IPS-18a (cell line): ENCODE data around the gene UNC93A.

ENCODE experiments used
- H3K27ac ChIP-seq: one replicate; pipeline ENCODE4 v1.5.1; 2013; ENCODE audit warnings: low read length
- H3K27me3 ChIP-seq: one replicate; pipeline ENCODE4 v1.6.1; 2013; ENCODE audit warnings: mild to moderate bottlenecking, low read length; ENCODE audit not compliant: control insufficient read depth, insufficient read depth
- H3K36me3 ChIP-seq: one replicate; pipeline ENCODE4 v1.6.1; 2013; ENCODE audit warnings: low read depth, low read length; ENCODE audit not compliant: control insufficient read depth
- H3K4me1 ChIP-seq: one replicate; pipeline ENCODE4 v1.6.1; 2013; ENCODE audit warnings: low read depth, low read length; ENCODE audit not compliant: control insufficient read depth
- H3K4me3 ChIP-seq: one replicate; pipeline ENCODE4 v1.5.1; 2013; ENCODE audit warnings: low read length
- H3K9ac ChIP-seq: one replicate; pipeline ENCODE4 v1.6.1; 2013; ENCODE audit warnings: mild to moderate bottlenecking, low read length, moderate library complexity
- H3K9me3 ChIP-seq: one replicate; pipeline ENCODE4 v1.6.1; 2013; ENCODE audit warnings: low read depth, low read length; ENCODE audit not compliant: control insufficient read depth

Gene UNC93A

DNA sequence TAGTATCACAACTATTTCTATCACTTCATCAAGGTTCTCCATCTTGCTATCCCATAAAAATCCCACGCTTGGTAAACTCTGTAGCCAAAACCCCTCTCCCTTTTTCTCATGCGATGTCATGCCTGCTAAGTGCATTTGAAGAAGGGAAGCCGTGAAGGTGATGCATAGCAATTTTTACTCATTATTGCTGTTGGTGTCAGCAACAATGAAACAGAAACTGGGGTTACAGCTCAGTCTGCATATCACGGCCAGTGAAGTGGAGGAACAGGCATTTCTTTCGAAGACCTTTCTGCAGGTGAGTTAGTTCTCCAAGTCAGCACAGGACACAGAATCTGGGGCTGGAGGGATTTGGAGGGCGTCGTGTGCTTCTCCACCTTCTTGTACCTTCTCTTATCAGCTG is 5.8 kb downstream of the UNC93A start:
- Histone ChIP-seq H3K9me3 (no peaks in the 10 kb centered on the region), H3K36me3 (no peaks in the 10 kb centered on the region), H3K27me3 (no peaks in the 10 kb centered on the region), H3K4me1 (peaks cover 15% of the 10 kb centered on the region), H3K27ac (no peak overlapping the region), H3K9ac (no peak overlapping the region), H3K4me3 (no peak overlapping the region)

DNA sequence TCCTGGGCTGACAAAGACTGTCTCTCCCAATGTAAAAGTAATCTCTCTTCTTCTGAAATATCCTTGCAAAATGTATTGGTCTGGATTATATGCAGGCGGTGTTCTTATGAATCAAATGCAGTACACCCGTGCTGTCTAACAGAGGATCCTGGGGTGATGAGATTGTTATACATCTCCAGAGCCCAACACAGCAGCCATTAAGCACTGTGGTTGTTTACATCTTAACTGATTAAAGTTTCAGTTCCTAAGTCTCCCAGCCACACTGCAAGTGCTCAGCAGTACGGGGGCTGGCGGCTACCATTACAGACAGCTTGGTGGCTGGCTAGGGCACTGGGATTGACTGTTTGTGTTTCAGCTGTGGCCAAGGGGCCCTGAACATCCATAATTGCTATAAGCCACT is 7.0 kb downstream of the UNC93A start:
- H3K36me3 ChIP-seq = no peaks in the 10 kb centered on the region
- peaks cover 5% of the 10 kb centered on the region for H3K4me1 ChIP-seq
- no peak overlapping the region for H3K9ac ChIP-seq
- no peaks in the 10 kb centered on the region for H3K9me3 ChIP-seq
- no peak overlapping the region for H3K27ac ChIP-seq
- H3K27me3 ChIP-seq = no peaks in the 10 kb centered on the region
- H3K4me3 ChIP-seq = no peak overlapping the region

DNA sequence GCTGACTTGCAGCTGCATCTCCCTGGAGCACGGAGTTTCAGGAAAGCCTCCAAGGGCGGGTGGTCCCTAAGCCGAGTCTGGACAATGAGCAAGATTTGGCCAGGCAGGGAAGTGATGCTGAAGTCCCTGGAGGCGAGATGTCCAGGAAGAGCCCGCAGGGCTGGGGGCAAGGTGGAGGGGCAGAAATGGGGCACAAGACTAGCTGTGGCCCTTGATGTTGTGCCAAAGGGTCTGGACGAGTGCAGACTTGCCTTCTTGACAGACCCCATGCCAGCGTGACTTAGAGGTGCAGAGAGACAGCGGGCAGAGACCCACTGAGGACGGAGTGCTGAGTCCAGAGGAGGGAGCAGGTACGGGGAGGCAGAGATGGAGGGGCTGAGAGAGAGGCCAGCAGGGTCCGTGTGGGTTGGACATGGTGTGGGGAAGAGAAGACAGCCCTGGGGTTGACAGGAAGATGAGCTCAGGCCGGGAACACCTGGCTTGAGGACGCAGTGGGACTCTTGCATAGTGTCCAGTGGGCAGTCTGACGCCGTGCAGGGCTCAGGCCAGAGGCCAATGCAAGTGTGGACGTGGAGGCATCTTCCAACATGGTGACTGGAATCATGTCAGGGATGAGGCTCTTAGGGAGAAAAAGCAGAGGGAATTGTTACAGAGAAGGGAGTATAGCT is 8.7 kb downstream of the UNC93A start:
- Histone ChIP-seq H3K27me3 (no peaks in the 10 kb centered on the region), H3K4me3 (no peak overlapping the region), H3K9ac (no peak overlapping the region), H3K4me1 (peaks cover 6% of the 10 kb centered on the region), H3K36me3 (no peaks in the 10 kb centered on the region), H3K27ac (no peak overlapping the region), H3K9me3 (no peaks in the 10 kb centered on the region)

DNA sequence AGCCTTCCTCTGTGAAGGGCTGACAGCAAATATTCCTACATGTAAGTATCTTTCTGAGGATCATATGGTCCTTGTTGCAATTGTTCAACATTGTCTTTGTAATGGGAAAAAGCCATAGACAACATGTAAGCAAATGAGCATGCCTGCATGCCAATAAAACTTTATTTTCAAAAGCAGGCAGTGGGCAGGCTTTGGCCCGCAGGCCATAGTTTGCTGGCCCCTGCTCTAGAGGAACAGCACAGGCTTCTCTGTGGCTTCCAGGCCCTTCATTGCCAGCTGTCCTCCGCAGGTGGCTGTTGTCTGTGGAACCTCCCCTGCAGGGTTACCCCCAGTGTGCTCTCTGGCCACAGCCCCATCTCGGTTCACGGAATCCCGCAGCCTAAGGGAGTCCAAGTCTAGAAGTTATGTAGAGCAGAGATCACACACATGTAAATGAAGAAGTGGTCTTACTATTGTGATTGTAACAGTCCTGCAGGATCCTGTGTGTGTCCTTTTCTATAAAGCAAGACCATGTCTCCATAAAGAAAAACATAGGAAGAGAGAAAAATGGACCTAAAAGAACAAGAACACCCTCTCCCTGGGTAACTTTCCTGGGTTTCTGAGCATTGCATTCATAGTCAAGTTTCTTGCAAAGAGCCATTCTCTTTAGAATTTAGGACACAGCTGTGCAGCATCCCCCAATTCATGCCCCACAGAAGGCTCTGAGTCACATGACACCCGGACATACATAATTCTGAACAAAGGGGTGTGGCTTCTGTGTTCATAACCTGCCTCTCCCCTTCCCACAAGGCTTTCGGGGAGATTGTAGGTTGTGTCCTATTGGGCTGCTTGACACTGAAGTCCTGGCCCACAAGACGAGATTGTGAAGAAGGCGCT is 10.0 kb downstream of the UNC93A start:
- Histone ChIP-seq H3K27ac (no peak overlapping the region), H3K4me1 (peaks cover 13% of the 10 kb centered on the region), H3K9ac (no peak overlapping the region), H3K36me3 (no peaks in the 10 kb centered on the region), H3K9me3 (no peaks in the 10 kb centered on the region), H3K4me3 (no peak overlapping the region), H3K27me3 (no peaks in the 10 kb centered on the region)

DNA sequence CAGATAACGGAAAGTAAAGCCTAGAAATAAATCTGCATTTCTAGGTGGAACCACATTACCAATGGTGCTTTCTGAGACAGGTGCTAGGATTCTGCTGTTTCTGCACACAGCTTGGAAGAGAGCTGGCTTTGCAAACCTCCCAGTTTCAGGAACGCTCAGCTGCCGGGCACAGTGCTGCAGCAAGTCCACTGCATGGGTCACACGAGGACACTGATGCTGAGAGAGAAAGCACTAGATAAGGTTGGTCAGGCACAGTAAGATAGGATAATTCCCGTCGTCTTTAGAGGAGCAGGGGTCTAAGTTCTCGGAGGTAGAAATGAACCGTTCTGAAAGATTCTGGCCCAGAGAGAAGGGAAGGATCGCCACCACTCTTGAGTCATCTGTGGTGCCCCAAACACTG is 11.0 kb downstream of the UNC93A start:
- Histone ChIP-seq H3K9me3 (no peaks in the 10 kb centered on the region), H3K9ac (no peak overlapping the region), H3K27me3 (no peaks in the 10 kb centered on the region), H3K27ac (no peak overlapping the region), H3K4me1 (peaks cover 13% of the 10 kb centered on the region), H3K36me3 (no peaks in the 10 kb centered on the region), H3K4me3 (no peak overlapping the region)

DNA sequence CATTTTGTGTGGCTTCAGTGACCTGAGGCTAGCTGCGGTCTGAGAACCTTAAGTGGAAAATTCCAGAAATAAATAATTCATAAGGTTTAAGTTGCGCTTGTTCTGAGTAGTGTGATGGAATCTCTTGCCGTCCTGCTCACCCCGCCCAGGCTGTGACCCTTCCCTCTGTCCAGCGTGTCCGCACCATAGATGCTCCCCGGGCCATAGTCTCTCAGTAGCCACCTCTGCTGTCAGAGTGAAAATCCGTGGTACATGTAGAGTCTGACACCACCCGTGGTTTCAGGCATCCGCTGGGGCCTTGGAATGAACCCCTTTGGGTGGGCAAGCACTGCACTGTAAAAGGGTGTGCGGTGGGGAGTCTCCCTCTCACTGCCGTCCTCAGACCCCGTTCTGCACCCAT is 11.7 kb downstream of the UNC93A start:
- Histone ChIP-seq H3K27ac (no peak overlapping the region), H3K4me3 (no peak overlapping the region), H3K4me1 (peaks cover 13% of the 10 kb centered on the region), H3K9me3 (no peaks in the 10 kb centered on the region), H3K9ac (no peak overlapping the region), H3K36me3 (no peaks in the 10 kb centered on the region), H3K27me3 (no peaks in the 10 kb centered on the region)

DNA sequence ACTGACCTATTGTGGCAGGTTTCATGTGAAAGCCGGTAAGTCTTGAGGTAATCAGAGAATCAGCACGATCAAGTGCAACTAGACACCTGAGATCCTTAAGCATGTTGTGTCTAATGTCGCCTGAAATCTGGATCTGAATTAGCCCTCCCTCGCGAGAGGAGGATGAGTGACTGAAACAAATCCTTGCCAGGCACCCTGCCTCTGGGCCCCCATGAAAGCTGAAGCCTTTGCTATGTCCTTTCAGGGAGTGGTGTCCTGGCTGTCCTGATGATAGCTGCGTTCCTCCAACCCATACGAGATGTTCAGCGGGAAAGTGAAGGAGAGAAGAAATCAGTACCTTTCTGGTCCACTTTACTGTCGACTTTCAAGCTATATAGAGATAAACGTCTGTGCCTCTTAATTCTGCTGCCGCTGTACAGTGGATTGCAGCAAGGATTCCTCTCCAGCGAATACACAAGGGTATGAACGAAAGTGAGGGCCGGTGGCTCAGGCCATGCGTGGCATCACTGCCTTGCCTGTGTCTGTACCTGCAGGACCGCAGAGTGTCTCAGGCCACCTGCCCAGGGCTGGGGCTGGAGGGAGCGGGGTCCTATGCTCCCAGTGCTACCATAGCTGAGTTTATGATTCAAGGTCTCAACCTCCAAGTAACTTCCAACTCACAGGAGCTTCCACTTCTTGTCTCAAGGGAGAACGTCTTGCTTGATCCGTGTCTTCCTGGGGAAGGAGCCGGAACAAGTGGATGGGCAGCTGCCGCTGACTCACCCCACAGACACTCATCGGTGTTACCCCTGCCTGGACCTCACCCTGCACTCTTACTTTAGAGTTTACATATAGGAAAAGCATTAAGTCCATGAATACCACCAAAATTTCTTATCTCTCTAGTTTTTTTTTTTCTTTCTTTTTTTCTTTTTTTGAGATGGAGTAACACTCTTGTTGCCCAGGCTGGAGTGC is 12.8 kb downstream of the UNC93A start:
- Histone ChIP-seq H3K9ac (no peak overlapping the region), H3K9me3 (no peaks in the 10 kb centered on the region), H3K4me3 (no peak overlapping the region), H3K4me1 (peaks cover 13% of the 10 kb centered on the region), H3K27me3 (no peaks in the 10 kb centered on the region), H3K36me3 (no peaks in the 10 kb centered on the region), H3K27ac (no peak overlapping the region)

DNA sequence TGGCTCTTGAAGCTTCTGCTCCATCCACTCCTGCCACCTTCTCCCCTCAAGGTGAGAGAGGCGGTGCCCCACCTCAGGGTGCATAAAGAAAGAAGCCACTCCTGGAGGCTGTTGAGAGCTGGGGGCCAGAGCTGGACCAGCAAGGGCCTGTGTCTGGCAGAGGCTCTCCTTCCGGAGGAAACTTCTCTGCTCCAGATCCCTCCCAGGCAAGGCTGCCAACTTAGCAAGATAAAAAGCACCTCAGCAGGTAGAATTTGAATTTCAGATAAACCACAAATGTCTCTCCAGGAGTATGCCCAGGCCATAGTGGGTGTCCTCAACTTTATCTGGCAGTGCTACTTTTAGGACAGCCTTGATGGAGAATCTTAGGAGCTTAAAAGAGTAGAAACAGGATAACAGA is 13.8 kb downstream of the UNC93A start:
- H3K9me3 ChIP-seq = no peaks in the 10 kb centered on the region
- H3K27ac ChIP-seq = no peak overlapping the region
- H3K4me3 ChIP-seq = no peak overlapping the region
- no peak overlapping the region for H3K9ac ChIP-seq
- no peaks in the 10 kb centered on the region for H3K36me3 ChIP-seq
- H3K4me1 ChIP-seq = peaks cover 13% of the 10 kb centered on the region
- no peaks in the 10 kb centered on the region for H3K27me3 ChIP-seq

DNA sequence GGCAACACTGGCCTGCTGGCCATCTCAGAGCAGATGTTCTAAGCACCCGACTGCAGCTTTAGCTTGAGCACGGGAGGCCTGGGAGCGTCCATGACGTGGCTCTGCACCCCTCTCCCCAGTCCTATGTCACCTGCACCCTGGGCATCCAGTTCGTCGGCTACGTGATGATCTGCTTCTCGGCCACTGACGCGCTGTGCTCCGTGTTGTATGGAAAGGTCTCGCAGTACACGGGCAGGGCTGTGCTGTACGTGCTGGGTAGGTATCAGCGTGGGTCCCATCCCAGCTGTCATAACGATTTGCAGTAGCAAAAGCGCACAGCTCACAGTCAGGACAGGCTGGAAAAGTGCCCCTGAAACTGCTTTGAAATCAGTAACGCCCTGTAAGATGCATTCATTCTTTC is 14.7 kb downstream of the UNC93A start:
- no peaks in the 10 kb centered on the region for H3K27me3 ChIP-seq
- no peak overlapping the region for H3K4me3 ChIP-seq
- peaks cover 13% of the 10 kb centered on the region for H3K4me1 ChIP-seq
- H3K27ac ChIP-seq = no peak overlapping the region
- H3K9ac ChIP-seq = no peak overlapping the region
- no peaks in the 10 kb centered on the region for H3K36me3 ChIP-seq
- no peaks in the 10 kb centered on the region for H3K9me3 ChIP-seq

DNA sequence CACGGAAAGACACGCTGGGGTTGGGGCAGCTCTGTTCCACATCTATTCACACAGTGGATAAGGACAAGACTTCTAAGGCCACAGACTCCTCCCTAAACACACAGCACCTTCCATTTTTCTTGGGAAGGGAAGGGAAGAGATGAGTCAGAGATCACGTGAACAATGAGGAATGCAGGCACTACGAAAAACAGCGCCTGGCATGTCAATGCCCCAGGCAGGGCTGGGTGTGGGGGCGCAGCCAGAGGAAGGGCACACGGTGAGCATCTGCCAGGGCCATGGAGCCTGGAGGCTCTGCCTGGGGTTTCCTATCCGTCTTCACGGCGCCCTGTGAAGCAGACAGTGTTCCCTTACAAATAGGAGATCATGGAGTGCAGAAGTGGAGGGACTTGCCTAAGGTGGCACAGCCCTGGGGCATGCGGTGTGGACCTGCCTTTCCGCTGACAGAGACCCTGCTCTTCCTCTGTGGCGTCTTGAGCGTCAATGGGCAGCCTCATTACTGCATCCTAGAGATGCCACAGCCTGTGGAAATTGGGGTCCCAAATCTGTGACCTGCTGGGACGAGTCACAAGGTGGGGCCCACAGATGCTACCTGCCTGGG is 15.4 kb downstream of the UNC93A start:
- Histone ChIP-seq H3K27me3 (no peaks in the 10 kb centered on the region), H3K36me3 (no peaks in the 10 kb centered on the region), H3K9me3 (no peaks in the 10 kb centered on the region), H3K27ac (no peak overlapping the region), H3K9ac (no peak overlapping the region), H3K4me1 (peaks cover 8% of the 10 kb centered on the region), H3K4me3 (no peak overlapping the region)

DNA sequence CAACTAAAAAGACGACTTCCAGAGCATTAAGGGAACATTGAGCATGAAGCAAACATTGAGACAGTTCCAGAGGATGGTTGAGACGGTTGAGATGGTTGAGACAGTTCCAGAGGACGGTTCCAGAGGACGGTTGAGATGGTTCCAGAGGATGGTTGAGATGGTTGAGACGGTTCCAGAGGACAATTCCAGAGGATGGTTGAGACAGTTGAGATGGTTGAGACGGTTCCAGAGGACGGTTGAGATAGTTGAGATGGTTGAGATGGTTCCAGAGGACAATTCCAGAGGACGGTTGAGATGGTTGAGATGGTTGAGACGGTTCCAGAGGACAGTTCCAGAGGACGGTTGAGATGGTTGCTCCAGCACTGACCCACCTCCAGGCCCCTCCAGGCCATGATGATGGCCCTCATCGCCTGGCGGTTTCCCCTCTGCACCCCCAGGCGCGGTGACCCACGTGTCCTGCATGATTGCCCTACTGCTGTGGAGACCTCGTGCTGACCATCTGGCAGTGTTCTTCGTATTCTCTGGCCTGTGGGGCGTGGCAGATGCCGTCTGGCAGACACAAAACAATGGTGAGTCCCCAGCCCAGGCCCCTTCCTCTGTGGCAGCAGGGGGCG is 16.3 kb downstream of the UNC93A start:
- H3K27ac ChIP-seq = no peak overlapping the region
- H3K9ac ChIP-seq = no peak overlapping the region
- no peaks in the 10 kb centered on the region for H3K27me3 ChIP-seq
- no peaks in the 10 kb centered on the region for H3K36me3 ChIP-seq
- H3K9me3 ChIP-seq = no peaks in the 10 kb centered on the region
- no peak overlapping the region for H3K4me3 ChIP-seq
- H3K4me1 ChIP-seq = peaks cover 11% of the 10 kb centered on the region
